Measurements from ENCODE around the gene CACFD1.

Gene CACFD1

GRCh38 chr9:133485531-133486260, 25.9 kb downstream of the CACFD1 start:
- DNase-seq: no peak

GRCh38 chr9:133487331-133487725, 27.6 kb downstream of the CACFD1 start:
- no peak for DNase-seq

GRCh38 chr9:133488686-133489252, 29.0 kb downstream of the CACFD1 start:
- DNase-seq: no peak

GRCh38 chr9:133489253-133490190, 29.7 kb downstream of the CACFD1 start:
- no peak for DNase-seq

- no peak for DNase-seq
These were observed 30.5 kb downstream of the CACFD1 start for GRCh38 chr9:133490201-133490681.

GRCh38 chr9:133490865-133491655, 31.3 kb downstream of the CACFD1 start:
- DNase-seq: no peak

GRCh38 chr9:133491656-133491925, 31.8 kb downstream of the CACFD1 start:
- DNase-seq: no peak

GRCh38 chr9:133492061-133493021, 32.6 kb downstream of the CACFD1 start:
- DNase-seq: no peak

GRCh38 chr9:133493428-133493827, 33.6 kb downstream of the CACFD1 start:
- no peak for DNase-seq

- no peak for DNase-seq
These were observed 34.2 kb downstream of the CACFD1 start for GRCh38 chr9:133493845-133494540.

GRCh38 chr9:133494636-133495326, 35.0 kb downstream of the CACFD1 start:
- no peak for DNase-seq

GRCh38 chr9:133495327-133496293, 35.8 kb downstream of the CACFD1 start:
- DNase-seq: no peak

GRCh38 chr9:133496861-133497842, 37.4 kb downstream of the CACFD1 start:
- DNase-seq: no peak

GRCh38 chr9:133499132-133499891, 39.5 kb downstream of the CACFD1 start:
- no peak for DNase-seq

GRCh38 chr9:133499892-133500270, 40.1 kb downstream of the CACFD1 start:
- no peak for DNase-seq

- DNase-seq: no peak
These were observed 42.3 kb downstream of the CACFD1 start for GRCh38 chr9:133502112-133502511.

GRCh38 chr9:133505186-133505830, 45.5 kb downstream of the CACFD1 start:
- no peak for DNase-seq

Data from NCI-H345 (cell line).